ENCODE results near the gene EPG5.

GRCh38 chr18:45926085-45926484 lies 41.0 kb downstream of the EPG5 start:
- TF ChIP-seq, protein P1, sequence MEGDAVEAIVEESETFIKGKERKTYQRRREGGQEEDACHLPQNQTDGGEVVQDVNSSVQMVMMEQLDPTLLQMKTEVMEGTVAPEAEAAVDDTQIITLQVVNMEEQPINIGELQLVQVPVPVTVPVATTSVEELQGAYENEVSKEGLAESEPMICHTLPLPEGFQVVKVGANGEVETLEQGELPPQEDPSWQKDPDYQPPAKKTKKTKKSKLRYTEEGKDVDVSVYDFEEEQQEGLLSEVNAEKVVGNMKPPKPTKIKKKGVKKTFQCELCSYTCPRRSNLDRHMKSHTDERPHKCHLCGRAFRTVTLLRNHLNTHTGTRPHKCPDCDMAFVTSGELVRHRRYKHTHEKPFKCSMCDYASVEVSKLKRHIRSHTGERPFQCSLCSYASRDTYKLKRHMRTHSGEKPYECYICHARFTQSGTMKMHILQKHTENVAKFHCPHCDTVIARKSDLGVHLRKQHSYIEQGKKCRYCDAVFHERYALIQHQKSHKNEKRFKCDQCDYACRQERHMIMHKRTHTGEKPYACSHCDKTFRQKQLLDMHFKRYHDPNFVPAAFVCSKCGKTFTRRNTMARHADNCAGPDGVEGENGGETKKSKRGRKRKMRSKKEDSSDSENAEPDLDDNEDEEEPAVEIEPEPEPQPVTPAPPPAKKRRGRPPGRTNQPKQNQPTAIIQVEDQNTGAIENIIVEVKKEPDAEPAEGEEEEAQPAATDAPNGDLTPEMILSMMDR (IDR thresholded peaks at IDR 0.05), result no peak
- no peak for TF ChIP-seq POLR2A (IDR thresholded peaks at IDR 0.05)
